Loucy (cell line): ENCODE measurements around the gene MAD1L1.

Experiments used
- EZH2phosphoT487 ChIP-seq: fragments of 200-600 bp; IDR thresholded peaks from 2 replicates; pipeline ENCODE4 v1.6.1; 2018; ENCODE audit warnings: antibody characterized with exemption, mild to moderate bottlenecking, moderate library complexity, borderline replicate concordance
- TF ChIP-seq, protein P1 (sequence below): fragments of 200-600 bp; sonication (generic); conservative IDR thresholded peaks from 2 replicates; pipeline ENCODE4 v1.5.1; 2014; ENCODE audit warnings: mild to moderate bottlenecking, antibody characterized with exemption, low read length

DNA sequence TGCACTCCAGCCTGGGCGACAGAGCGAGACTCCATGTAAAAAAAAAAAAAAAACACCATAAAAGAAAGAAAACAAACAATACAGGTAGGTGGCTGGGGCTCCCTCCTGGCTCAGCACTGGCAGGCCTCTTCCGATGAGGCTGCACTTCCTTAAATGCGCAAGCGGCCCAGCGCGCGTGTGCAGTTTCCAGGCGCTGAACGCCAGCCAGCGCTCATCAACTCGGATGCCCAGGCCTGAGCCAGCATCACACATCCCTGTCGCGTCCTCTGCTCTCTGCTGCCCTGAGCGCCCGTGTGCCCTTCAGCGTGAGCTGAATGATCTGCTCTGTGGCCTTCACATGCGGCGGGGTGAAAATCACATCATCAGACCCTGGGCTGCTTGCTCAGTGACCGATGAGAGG, 41.1 kb upstream of the MAD1L1 start:
- TF ChIP-seq, protein P1, sequence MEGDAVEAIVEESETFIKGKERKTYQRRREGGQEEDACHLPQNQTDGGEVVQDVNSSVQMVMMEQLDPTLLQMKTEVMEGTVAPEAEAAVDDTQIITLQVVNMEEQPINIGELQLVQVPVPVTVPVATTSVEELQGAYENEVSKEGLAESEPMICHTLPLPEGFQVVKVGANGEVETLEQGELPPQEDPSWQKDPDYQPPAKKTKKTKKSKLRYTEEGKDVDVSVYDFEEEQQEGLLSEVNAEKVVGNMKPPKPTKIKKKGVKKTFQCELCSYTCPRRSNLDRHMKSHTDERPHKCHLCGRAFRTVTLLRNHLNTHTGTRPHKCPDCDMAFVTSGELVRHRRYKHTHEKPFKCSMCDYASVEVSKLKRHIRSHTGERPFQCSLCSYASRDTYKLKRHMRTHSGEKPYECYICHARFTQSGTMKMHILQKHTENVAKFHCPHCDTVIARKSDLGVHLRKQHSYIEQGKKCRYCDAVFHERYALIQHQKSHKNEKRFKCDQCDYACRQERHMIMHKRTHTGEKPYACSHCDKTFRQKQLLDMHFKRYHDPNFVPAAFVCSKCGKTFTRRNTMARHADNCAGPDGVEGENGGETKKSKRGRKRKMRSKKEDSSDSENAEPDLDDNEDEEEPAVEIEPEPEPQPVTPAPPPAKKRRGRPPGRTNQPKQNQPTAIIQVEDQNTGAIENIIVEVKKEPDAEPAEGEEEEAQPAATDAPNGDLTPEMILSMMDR, result no peak
- no peak for TF ChIP-seq EZH2phosphoT487
